Effector memory CD4-positive, alpha-beta T cell (primary cell): ENCODE results near the gene FNDC3B.
A peak's percentile ranks its signal among the peaks of the same experiment; 100 is the strongest.

ENCODE experiments used
- DNase-seq, 3 donors: peaks; one replicate each; pipeline ENCODE4 v3.0.0-alpha.2; 2020
- H3K27ac ChIP-seq: 2 replicates; pipeline ENCODE4 v1.7.0; 2013; ENCODE audit warnings: mild to moderate bottlenecking, low read length, moderate library complexity; ENCODE audit not compliant: insufficient read depth, poor library complexity, severe bottlenecking
- H3K27me3 ChIP-seq: replicated peaks from 2 replicates; pipeline ENCODE4 v1.7.0; 2013; ENCODE audit warnings: mild to moderate bottlenecking, low read length; ENCODE audit not compliant: insufficient read depth, control insufficient read depth, poor library complexity, severe bottlenecking
- H3K36me3 ChIP-seq: 2 replicates; pipeline ENCODE4 v1.7.0; 2013; ENCODE audit warnings: mild to moderate bottlenecking, low read length, moderate library complexity; ENCODE audit not compliant: control insufficient read depth, insufficient read depth
- H3K4me1 ChIP-seq: 2 replicates; pipeline ENCODE4 v1.7.0; 2013; ENCODE audit warnings: low read length, mild to moderate bottlenecking; ENCODE audit not compliant: control insufficient read depth, insufficient read depth, poor library complexity, severe bottlenecking
- H3K4me3 ChIP-seq: 2 replicates; pipeline ENCODE4 v1.7.0; 2013; ENCODE audit warnings: low read length, low read depth, mild to moderate bottlenecking; ENCODE audit not compliant: insufficient read depth, poor library complexity, severe bottlenecking
- H3K9me3 ChIP-seq: 2 replicates; pipeline ENCODE4 v1.7.0; 2013; ENCODE audit warnings: mild to moderate bottlenecking, low read length, moderate library complexity; ENCODE audit not compliant: control insufficient read depth

Gene FNDC3B

DNA sequence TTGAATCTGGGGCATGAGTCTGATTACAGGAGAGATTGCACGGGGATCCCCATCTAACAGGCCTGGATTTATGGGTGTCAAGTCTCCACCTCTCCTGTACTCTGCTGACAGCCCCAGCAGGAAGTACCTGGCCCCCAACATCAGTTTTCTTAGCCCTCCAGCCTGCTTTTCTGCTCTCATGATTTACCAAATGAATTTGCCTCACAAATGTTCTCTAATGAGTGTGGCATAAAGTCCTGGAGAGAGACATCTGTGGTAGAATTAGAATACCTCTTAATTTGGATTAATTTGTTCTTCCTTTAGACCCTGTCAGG, 60.1 kb downstream of the FNDC3B start:
- no peaks in the 10 kb centered on the region for H3K9me3 ChIP-seq
- H3K4me3 ChIP-seq = no peak overlapping the region
- H3K4me1 ChIP-seq = peaks cover 17% of the 10 kb centered on the region
- H3K36me3 ChIP-seq = no peaks in the 10 kb centered on the region
- no peak overlapping the region for H3K27ac ChIP-seq
- H3K27me3 ChIP-seq = no peaks in the 10 kb centered on the region
- no peak for DNase-seq

GRCh38 chr3:172100482-172100881, 61.1 kb downstream of the FNDC3B start:
- H3K4me1 ChIP-seq = peaks cover 18% of the 10 kb centered on the region
- H3K27me3 ChIP-seq = no peaks in the 10 kb centered on the region
- H3K36me3 ChIP-seq = no peaks in the 10 kb centered on the region

DNA sequence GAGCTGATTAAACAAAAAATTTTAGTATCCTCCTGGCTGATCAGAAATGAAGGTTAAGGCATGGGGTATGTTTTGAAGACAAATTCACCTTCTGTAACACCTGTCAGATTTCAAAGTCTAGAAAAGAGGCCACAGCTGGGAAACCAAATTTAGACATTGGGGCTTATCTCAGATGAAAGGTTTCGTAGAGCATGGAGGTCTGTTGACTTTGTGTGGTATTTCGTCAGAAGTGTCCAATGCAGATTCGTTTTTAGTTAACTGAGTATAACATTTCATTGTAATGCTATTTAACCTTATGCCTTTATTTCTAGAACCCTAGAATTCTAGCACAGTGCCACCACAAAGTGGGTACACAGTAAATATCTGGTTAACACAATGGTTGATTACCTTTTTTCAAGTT, 61.7 kb downstream of the FNDC3B start:
- DNase-seq = no peak
- Histone ChIP-seq H3K4me3 (no peak overlapping the region), H3K27ac (no peak overlapping the region), H3K36me3 (no peaks in the 10 kb centered on the region), H3K27me3 (no peaks in the 10 kb centered on the region), H3K9me3 (no peaks in the 10 kb centered on the region), H3K4me1 (peaks cover 18% of the 10 kb centered on the region)

More at GRCh38 chr3:172100482-172100881, 61.1 kb downstream of the FNDC3B start:
- Histone ChIP-seq H3K9me3 (no peaks in the 10 kb centered on the region), H3K27ac (no peak overlapping the region), H3K4me3 (no peak overlapping the region)
- no peak for DNase-seq

GRCh38 chr3:172102123-172102882, 62.9 kb downstream of the FNDC3B start:
- H3K9me3 ChIP-seq = no peaks in the 10 kb centered on the region
- peak overlapping the region; percentile 50 for H3K27ac ChIP-seq
- H3K4me3 ChIP-seq = peak overlapping the region; percentile 17
- H3K27me3 ChIP-seq = no peaks in the 10 kb centered on the region
- DNase-seq = peak in 2 of 3 donors; percentile 14 to 19
- no peaks in the 10 kb centered on the region for H3K36me3 ChIP-seq
- H3K4me1 ChIP-seq = peaks cover 27% of the 10 kb centered on the region

DNA sequence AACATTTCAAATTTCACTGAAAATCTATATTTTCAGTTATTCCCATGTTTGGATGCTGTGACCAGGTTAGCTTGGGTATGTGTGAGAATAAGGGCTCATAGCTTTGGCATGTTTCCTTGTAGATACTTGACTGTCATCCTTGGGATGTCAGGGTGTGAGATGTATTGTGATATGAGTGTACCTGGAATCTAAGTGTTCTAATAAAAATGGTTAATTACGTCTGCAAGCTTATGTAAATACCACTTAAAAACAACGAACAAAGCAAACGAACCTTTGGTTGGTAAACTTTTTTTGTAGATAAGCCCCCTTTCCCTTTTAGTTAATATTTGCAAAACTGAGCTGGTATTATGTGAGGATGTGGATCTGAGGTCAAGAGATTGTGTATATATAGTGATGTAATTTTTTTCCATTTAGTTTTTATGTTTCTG, 63.5 kb downstream of the FNDC3B start:
- no peaks in the 10 kb centered on the region for H3K27me3 ChIP-seq
- H3K36me3 ChIP-seq = no peaks in the 10 kb centered on the region
- H3K9me3 ChIP-seq = no peaks in the 10 kb centered on the region
- peak overlapping the region; percentile 50 for H3K27ac ChIP-seq
- H3K4me3 ChIP-seq = peak overlapping the region; percentile 17
- DNase-seq = no peak
- H3K4me1 ChIP-seq = peaks cover 31% of the 10 kb centered on the region

DNA sequence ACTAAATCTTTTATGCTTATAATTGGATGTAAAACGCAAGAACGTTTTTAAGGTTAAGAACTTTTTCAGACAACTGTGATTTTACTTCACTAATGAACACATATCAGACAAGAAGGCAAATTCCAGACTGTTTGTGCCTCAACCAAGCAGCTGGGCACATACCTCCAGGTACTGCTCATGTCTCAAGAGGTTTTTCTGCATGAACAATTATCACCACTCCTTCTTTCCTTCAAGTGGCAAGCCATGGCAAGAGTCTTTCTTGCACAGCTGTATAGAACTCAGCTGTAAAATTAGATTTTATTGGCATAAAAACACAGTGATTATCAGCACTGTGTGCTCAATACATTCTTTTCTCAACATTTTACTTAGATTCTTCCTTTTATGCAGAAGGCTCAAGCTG, 64.3 kb downstream of the FNDC3B start:
- H3K27ac ChIP-seq = no peak overlapping the region
- peaks cover 39% of the 10 kb centered on the region for H3K4me1 ChIP-seq
- H3K4me3 ChIP-seq = no peak overlapping the region

DNA sequence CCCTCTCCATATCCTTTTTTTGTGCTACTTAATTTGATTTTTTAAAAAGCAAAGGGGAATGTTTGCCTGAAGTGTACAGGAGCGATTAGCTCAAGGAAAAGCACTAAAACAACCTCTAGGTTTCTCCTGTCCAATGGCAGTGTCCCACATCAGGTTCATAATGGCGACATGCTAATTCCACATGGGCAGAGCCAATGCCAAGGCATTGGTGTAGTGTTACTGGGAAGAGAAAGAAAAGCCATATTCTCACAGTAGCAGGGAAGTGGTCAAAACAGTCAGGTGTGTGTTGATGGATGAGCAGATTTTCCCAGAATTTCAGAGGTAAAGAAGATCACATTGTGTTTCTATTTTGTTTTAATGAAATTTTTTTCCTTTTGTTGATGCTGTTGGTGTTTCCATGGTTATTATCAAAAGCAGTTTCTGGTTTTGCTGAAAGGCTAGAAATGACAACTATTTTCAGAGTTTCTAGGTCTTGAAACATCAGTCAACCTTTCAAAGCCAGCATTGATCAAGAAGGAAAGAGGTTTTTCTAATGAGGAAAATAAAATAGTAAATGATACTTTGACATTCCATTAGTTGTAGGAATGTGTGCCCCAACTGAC, 65.2 kb downstream of the FNDC3B start:
- Histone ChIP-seq H3K27me3 (no peaks in the 10 kb centered on the region), H3K9me3 (no peaks in the 10 kb centered on the region), H3K4me1 (peaks cover 41% of the 10 kb centered on the region), H3K36me3 (no peaks in the 10 kb centered on the region), H3K27ac (no peak overlapping the region), H3K4me3 (no peak overlapping the region)
- no peak for DNase-seq

More for the DNA sequence above, 64.3 kb downstream of the FNDC3B start:
- Histone ChIP-seq H3K27me3 (no peaks in the 10 kb centered on the region), H3K9me3 (no peaks in the 10 kb centered on the region), H3K36me3 (no peaks in the 10 kb centered on the region)
- no peak for DNase-seq

- H3K9me3 ChIP-seq = no peaks in the 10 kb centered on the region
- peaks cover 41% of the 10 kb centered on the region for H3K4me1 ChIP-seq
- no peak overlapping the region for H3K4me3 ChIP-seq
- DNase-seq = no peak
- H3K27me3 ChIP-seq = no peaks in the 10 kb centered on the region
- peak overlapping the region; percentile 58 for H3K27ac ChIP-seq
- no peaks in the 10 kb centered on the region for H3K36me3 ChIP-seq
Measured at GRCh38 chr3:172106037-172106954, 66.9 kb downstream of the FNDC3B start.

GRCh38 chr3:172106989-172107388, 67.6 kb downstream of the FNDC3B start:
- H3K4me1 ChIP-seq = peaks cover 41% of the 10 kb centered on the region
- H3K27ac ChIP-seq = peak overlapping the region; percentile 58
- H3K4me3 ChIP-seq = peak overlapping the region; percentile 20
- H3K36me3 ChIP-seq = no peaks in the 10 kb centered on the region
- DNase-seq = peak; percentile 53 to 57 (median 57)
- no peaks in the 10 kb centered on the region for H3K9me3 ChIP-seq
- H3K27me3 ChIP-seq = no peaks in the 10 kb centered on the region
